NCI-H460 (cell line): ENCODE results near the gene FABP6. TPM values are rescaled to one million over a fixed set of nuclear protein-coding genes. Genes with fewer than 3 reads are reported as not detected.
A peak's percentile ranks its signal among the peaks of the same experiment; 100 is the strongest.
"Not testable (repeated sequence)": the region's sequence is repeated elsewhere in the genome, so short reads cannot be mapped to it uniquely, and the experiment has no call there.

Experiments
- DNase-seq: peaks from one replicate; pipeline ENCODE4 v3.0.0-alpha.2; 2016; ENCODE audit warnings: low read depth; ENCODE audit errors: extremely low read depth
- total RNA-seq: library from RNA; depleted of rRNA; stranded (reverse); fragments of >200 nt; shearing (Covaris generic); gene quantifications from 2 replicates; pipeline ENCODE4 v1.2.3, GENCODE V29; 2014

Gene FABP6
- total RNA-seq, 1 experiment from 2014 or later = 2.2 TPM

- DNase-seq = peak; percentile 50
Observed at GRCh38 chr5:160213537-160213936, 15.8 kb upstream of the FABP6 start.

- no peak for DNase-seq
Observed at GRCh38 chr5:160219356-160219755, 9.9 kb upstream of the FABP6 start.

GRCh38 chr5:160221082-160221481 lies 8.2 kb upstream of the FABP6 start:
- DNase-seq = no peak

- DNase-seq = no peak
Observed at GRCh38 chr5:160227012-160227411, 2.3 kb upstream of the FABP6 start.

GRCh38 chr5:160230686-160231527 lies 1.6 kb downstream of the FABP6 start:
- no peak for DNase-seq

- DNase-seq = no peak
Observed at GRCh38 chr5:160231783-160232342, 2.6 kb downstream of the FABP6 start.

GRCh38 chr5:160233215-160233614 lies 3.9 kb downstream of the FABP6 start:
- DNase-seq = no peak

- no peak for DNase-seq
Observed at GRCh38 chr5:160235731-160236130, 6.4 kb downstream of the FABP6 start.

- no peak for DNase-seq
Observed at GRCh38 chr5:160237571-160238093, 8.3 kb downstream of the FABP6 start.

GRCh38 chr5:160240350-160240749 lies 11.0 kb downstream of the FABP6 start:
- DNase-seq = no peak

GRCh38 chr5:160242145-160242544 lies 12.8 kb downstream of the FABP6 start:
- DNase-seq = no peak

GRCh38 chr5:160245506-160246086 lies 16.3 kb downstream of the FABP6 start:
- DNase-seq = no peak

- not testable (repeated sequence) for DNase-seq
Observed at GRCh38 chr5:160249570-160249969, 20.3 kb downstream of the FABP6 start.

- DNase-seq = no peak
Observed at GRCh38 chr5:160250226-160250625, 20.9 kb downstream of the FABP6 start.

- no peak for DNase-seq
Observed at GRCh38 chr5:160250826-160251225, 21.5 kb downstream of the FABP6 start.

GRCh38 chr5:160251406-160252155 lies 22.3 kb downstream of the FABP6 start:
- no peak for DNase-seq

GRCh38 chr5:160252916-160253315 lies 23.6 kb downstream of the FABP6 start:
- DNase-seq = no peak

GRCh38 chr5:160253441-160253840 lies 24.1 kb downstream of the FABP6 start:
- no peak for DNase-seq

- no peak for DNase-seq
Observed at GRCh38 chr5:160254706-160255105, 25.4 kb downstream of the FABP6 start.

GRCh38 chr5:160259341-160259740 lies 30.0 kb downstream of the FABP6 start:
- no peak for DNase-seq
